ENCODE data around the gene OR52D1.

OR52D1 gene

GRCh38 chr11:5486421-5486820 is 2.1 kb upstream of the OR52D1 start:
- DNase-seq (ENCODE audit: low spot score) (no peak), ATAC-seq (ENCODE audit: low read depth) (no peak)
- TF ChIP-seq, protein P1, sequence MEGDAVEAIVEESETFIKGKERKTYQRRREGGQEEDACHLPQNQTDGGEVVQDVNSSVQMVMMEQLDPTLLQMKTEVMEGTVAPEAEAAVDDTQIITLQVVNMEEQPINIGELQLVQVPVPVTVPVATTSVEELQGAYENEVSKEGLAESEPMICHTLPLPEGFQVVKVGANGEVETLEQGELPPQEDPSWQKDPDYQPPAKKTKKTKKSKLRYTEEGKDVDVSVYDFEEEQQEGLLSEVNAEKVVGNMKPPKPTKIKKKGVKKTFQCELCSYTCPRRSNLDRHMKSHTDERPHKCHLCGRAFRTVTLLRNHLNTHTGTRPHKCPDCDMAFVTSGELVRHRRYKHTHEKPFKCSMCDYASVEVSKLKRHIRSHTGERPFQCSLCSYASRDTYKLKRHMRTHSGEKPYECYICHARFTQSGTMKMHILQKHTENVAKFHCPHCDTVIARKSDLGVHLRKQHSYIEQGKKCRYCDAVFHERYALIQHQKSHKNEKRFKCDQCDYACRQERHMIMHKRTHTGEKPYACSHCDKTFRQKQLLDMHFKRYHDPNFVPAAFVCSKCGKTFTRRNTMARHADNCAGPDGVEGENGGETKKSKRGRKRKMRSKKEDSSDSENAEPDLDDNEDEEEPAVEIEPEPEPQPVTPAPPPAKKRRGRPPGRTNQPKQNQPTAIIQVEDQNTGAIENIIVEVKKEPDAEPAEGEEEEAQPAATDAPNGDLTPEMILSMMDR (IDR thresholded peaks at IDR 0.05; ENCODE audit: poor library complexity, severe bottlenecking), result no peak
- H3K27ac ChIP-seq (ENCODE audit: poor library complexity, severe bottlenecking), result no peak overlapping the region
- no peaks in the 10 kb centered on the region for H3K36me3 ChIP-seq (ENCODE audit: low read depth)
- no peaks in the 10 kb centered on the region for H3K9me3 ChIP-seq (ENCODE audit: severe bottlenecking)
- H3K4me1 ChIP-seq (ENCODE audit: insufficient read depth, poor library complexity, severe bottlenecking), result no peaks in the 10 kb centered on the region
- no peak overlapping the region for H3K4me3 ChIP-seq (ENCODE audit: severe bottlenecking)
- no peaks in the 10 kb centered on the region for H3K27me3 ChIP-seq (ENCODE audit: insufficient read depth, poor library complexity, severe bottlenecking)

DNA sequence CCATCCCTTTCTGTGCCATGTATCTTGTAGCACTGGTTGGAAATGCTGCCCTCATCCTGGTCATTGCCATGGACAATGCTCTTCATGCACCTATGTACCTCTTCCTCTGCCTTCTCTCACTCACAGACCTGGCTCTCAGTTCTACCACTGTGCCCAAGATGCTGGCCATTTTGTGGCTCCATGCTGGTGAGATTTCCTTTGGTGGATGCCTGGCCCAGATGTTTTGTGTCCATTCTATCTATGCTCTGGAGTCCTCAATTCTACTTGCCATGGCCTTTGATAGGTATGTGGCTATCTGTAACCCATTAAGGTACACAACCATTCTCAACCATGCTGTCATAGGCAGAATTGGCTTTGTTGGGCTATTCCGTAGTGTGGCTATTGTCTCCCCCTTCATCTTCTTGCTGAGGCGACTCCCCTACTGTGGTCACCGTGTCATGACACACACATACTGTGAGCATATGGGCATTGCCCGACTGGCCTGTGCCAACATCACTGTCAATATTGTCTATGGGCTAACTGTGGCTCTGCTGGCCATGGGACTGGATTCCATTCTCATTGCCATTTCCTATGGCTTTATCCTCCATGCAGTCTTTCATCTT is 414 bp downstream of the OR52D1 start:
- ATAC-seq (ENCODE audit: low read depth) (no peak), DNase-seq (ENCODE audit: low spot score) (no peak)
- TF ChIP-seq, protein P1 (IDR thresholded peaks at IDR 0.05; ENCODE audit: poor library complexity, severe bottlenecking), result no peak
- Histone ChIP-seq H3K9me3 (ENCODE audit: severe bottlenecking) (no peaks in the 10 kb centered on the region), H3K27ac (ENCODE audit: poor library complexity, severe bottlenecking) (no peak overlapping the region), H3K27me3 (ENCODE audit: insufficient read depth, poor library complexity, severe bottlenecking) (no peaks in the 10 kb centered on the region), H3K36me3 (ENCODE audit: low read depth) (no peaks in the 10 kb centered on the region), H3K4me3 (ENCODE audit: severe bottlenecking) (no peak overlapping the region), H3K4me1 (ENCODE audit: insufficient read depth, poor library complexity, severe bottlenecking) (no peaks in the 10 kb centered on the region)

DNA sequence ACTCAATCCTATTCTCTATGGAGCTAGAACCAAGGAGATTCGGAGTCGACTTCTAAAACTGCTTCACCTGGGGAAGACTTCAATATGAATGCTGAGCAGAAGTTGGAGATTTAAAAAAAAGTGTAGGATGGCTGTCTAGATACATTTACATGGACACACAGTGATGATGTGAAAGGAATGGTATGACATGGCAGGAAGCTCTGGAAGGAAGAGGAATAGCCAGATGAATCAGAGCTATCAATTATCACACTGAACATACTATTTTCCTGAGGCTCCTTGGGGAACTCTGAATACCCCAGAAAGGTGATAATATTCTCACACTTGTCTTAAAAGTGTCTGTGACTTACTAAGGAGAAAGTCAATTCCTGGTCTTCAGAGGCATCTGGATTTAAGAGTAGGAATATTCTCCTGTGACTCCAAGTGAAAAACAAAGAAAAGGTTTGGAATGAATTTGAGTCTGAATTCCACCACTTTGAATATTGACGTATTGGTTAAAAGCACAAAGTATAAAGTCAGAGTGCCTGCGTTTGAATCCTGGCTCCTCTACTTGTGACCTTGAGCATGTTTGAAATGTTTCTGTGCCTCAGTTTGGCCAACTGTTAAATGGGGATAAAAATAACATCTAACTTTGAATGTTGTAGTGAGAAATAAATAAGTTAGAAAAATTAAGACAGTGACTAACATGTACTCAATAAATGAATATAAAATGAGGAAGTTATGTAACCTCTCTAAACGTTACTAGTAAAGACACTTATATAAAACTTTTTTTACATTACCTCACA is 1.3 kb downstream of the OR52D1 start:
- Histone ChIP-seq H3K4me3 (ENCODE audit: severe bottlenecking) (no peak overlapping the region), H3K9me3 (ENCODE audit: severe bottlenecking) (no peaks in the 10 kb centered on the region), H3K27ac (ENCODE audit: poor library complexity, severe bottlenecking) (no peak overlapping the region), H3K27me3 (ENCODE audit: insufficient read depth, poor library complexity, severe bottlenecking) (no peaks in the 10 kb centered on the region), H3K4me1 (ENCODE audit: insufficient read depth, poor library complexity, severe bottlenecking) (no peaks in the 10 kb centered on the region), H3K36me3 (ENCODE audit: low read depth) (no peaks in the 10 kb centered on the region)
- DNase-seq (ENCODE audit: low spot score) (no peak), ATAC-seq (ENCODE audit: low read depth) (no peak)
- TF ChIP-seq, protein P1 (IDR thresholded peaks at IDR 0.05; ENCODE audit: poor library complexity, severe bottlenecking), result no peak

DNA sequence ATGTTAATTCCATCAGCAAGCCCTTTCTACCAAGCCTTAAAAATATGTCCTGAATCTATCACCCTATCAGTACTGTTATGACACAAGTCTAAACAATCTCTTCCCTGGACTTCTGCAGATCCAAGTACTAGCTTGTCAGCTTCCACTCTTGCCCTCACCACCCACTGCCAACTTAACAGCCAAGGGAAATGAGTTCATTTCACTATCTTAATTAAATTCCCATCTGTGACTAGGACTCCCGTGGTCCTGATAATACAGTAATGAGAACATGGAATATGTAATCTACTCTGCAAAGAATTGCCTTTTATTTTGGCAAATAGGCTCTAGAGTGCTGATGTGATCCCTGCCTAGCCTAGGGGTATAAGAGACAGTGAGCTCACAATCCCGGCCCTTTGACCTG is 11.2 kb downstream of the OR52D1 start:
- DNase-seq (ENCODE audit: low spot score) (no peak), ATAC-seq (ENCODE audit: low read depth) (no peak)
- H3K36me3 ChIP-seq (ENCODE audit: low read depth), result no peaks in the 10 kb centered on the region
- no peak overlapping the region for H3K27ac ChIP-seq (ENCODE audit: poor library complexity, severe bottlenecking)
- no peaks in the 10 kb centered on the region for H3K4me1 ChIP-seq (ENCODE audit: insufficient read depth, poor library complexity, severe bottlenecking)
- no peaks in the 10 kb centered on the region for H3K27me3 ChIP-seq (ENCODE audit: insufficient read depth, poor library complexity, severe bottlenecking)
- TF ChIP-seq, protein P1 (IDR thresholded peaks at IDR 0.05; ENCODE audit: poor library complexity, severe bottlenecking), result no peak
- H3K9me3 ChIP-seq (ENCODE audit: severe bottlenecking), result no peaks in the 10 kb centered on the region
- no peak overlapping the region for H3K4me3 ChIP-seq (ENCODE audit: severe bottlenecking)

- Histone ChIP-seq H3K4me3 (ENCODE audit: severe bottlenecking) (no peak overlapping the region), H3K27me3 (ENCODE audit: insufficient read depth, poor library complexity, severe bottlenecking) (no peaks in the 10 kb centered on the region), H3K4me1 (ENCODE audit: insufficient read depth, poor library complexity, severe bottlenecking) (no peaks in the 10 kb centered on the region), H3K36me3 (ENCODE audit: low read depth) (no peaks in the 10 kb centered on the region), H3K9me3 (ENCODE audit: severe bottlenecking) (no peaks in the 10 kb centered on the region), H3K27ac (ENCODE audit: poor library complexity, severe bottlenecking) (no peak overlapping the region)
- DNase-seq (ENCODE audit: low spot score) (no peak), ATAC-seq (ENCODE audit: low read depth) (no peak)
- TF ChIP-seq, protein P1 (IDR thresholded peaks at IDR 0.05; ENCODE audit: poor library complexity, severe bottlenecking), result no peak
These were observed 11.9 kb downstream of the OR52D1 start for GRCh38 chr11:5500393-5500801.

Measured in RWPE2 (cell line).